ENCODE measurements around the gene CTH. TPM values are rescaled to one million over a fixed set of nuclear protein-coding genes. Genes with fewer than 3 reads are reported as not detected.
A peak's percentile ranks its signal among the peaks of the same experiment; 100 is the strongest.

CTH gene
- total and polyA plus RNA-seq, 2 donors (not counting 1 experiment from before 2014, with no cell fraction given), result 2.6 to 9.7 TPM

DNA sequence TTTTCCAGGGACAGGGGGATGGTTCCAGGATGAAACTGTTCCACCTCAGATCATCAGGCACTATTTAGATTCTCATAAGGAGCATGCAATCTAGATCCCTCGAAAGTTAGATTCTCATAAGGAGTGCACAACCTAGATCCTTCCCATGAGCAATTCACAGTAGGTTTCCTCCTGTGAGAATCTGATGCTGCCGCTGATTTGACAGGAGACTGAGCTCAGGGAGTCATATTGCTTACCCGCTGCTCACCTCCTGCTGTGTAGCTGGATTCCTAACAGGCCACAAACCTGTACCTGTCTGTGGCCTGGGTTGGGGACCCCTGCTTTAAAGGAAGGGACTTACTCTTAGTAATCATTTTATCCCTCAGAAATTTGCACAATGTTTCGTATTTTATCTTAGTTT, 9.3 kb downstream of the CTH start:
- no peaks in the 10 kb centered on the region for H3K4me1 ChIP-seq (ENCODE audit: control insufficient read depth, extremely low read depth, insufficient read depth, low read length)
- H3K9me3 ChIP-seq (ENCODE audit: control insufficient read depth, insufficient read depth, low read depth, low read length), result no peaks in the 10 kb centered on the region
- no peaks in the 10 kb centered on the region for H4K20me1 ChIP-seq (ENCODE audit: control insufficient read depth, extremely low read depth, insufficient read depth, low read length)
- DNase-seq (ENCODE audit: low read depth in 2 of 2), result no peak
- H3K4me3 ChIP-seq (replicated peaks in 1 of 4; ENCODE audit: control extremely low read depth in 1 of 4, insufficient read depth in 1 of 4, low read depth in 3 of 4, low read length in 4 of 4), result no peak overlapping the region
- no peak overlapping the region for H2AFZ ChIP-seq (ENCODE audit: low read length)
- no peak overlapping the region for H3K27ac ChIP-seq (ENCODE audit: insufficient read depth, low read length)
- H3K36me3 ChIP-seq (ENCODE audit: control insufficient read depth, insufficient read depth, low read length), result no peaks in the 10 kb centered on the region
- TF ChIP-seq, protein P1, sequence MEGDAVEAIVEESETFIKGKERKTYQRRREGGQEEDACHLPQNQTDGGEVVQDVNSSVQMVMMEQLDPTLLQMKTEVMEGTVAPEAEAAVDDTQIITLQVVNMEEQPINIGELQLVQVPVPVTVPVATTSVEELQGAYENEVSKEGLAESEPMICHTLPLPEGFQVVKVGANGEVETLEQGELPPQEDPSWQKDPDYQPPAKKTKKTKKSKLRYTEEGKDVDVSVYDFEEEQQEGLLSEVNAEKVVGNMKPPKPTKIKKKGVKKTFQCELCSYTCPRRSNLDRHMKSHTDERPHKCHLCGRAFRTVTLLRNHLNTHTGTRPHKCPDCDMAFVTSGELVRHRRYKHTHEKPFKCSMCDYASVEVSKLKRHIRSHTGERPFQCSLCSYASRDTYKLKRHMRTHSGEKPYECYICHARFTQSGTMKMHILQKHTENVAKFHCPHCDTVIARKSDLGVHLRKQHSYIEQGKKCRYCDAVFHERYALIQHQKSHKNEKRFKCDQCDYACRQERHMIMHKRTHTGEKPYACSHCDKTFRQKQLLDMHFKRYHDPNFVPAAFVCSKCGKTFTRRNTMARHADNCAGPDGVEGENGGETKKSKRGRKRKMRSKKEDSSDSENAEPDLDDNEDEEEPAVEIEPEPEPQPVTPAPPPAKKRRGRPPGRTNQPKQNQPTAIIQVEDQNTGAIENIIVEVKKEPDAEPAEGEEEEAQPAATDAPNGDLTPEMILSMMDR (conservative IDR thresholded peaks at IDR 0.05 in 1 of 2, IDR thresholded peaks at IDR 0.05 in 1 of 2; ENCODE audit: low read depth in 1 of 2, low read length in 2 of 2), result no peak
- TF ChIP-seq EZH2 (IDR thresholded peaks at IDR 0.05; ENCODE audit: low read length, missing control alignments), result no peak
- no peak overlapping the region for H3K4me2 ChIP-seq (ENCODE audit: extremely low read depth, insufficient read depth, low read length)
- no peaks in the 10 kb centered on the region for H3K79me2 ChIP-seq (ENCODE audit: control insufficient read depth, insufficient read depth, low read length)
- H3K27me3 ChIP-seq (ENCODE audit: control insufficient read depth, insufficient read depth, low read length), result no peaks in the 10 kb centered on the region
- H3K9ac ChIP-seq (ENCODE audit: insufficient read depth, low read length), result no peak overlapping the region

DNA sequence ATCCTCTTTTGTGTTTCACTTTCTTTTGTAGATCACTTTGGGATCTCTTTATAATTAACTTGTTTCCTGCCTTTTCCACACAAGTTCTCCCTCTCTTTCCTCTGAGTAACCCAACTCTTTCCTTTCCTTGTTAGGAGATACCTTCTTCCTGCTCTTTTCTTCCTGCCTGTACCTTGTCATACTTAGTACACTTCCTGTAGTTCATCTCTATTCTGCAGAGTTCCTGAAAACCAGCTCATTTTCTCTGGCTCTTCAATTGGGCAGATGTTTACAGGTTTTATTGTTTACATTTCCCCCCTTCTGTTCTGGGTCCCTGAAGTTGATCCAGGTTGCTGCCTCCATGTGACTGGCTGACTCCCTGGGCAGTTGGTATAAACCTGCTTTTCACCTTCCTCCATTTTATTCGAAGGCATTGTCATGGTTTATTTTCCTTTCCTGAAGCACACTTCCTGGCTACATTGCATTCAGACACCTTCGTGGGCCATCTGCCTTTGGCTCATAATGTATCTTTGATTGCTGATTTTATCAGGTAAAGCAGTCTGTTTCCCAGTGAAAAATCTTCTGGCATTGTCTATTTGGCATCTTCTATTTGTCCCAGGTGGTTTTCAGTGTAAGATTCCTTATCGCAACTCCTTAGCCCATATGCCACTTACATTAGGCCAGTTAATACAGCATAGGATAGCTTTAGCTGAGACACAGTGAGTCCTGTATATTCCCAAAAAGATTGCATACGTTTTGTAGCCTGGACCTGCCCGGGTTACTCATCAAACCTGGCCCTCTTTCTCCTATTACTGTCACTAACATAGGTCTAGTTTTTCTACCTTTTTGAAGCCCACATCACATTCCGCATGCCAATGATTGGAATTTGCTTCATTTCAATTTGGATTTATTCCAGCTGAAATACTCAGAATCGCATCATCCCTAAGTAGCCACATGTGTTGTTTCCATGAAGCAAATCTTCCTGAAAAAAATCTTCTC, 15.4 kb downstream of the CTH start:
- no peak overlapping the region for H3K9ac ChIP-seq (ENCODE audit: insufficient read depth, low read length)
- no peak overlapping the region for H3K27ac ChIP-seq (ENCODE audit: insufficient read depth, low read length)
- TF ChIP-seq, protein P1 (conservative IDR thresholded peaks at IDR 0.05 in 1 of 2, IDR thresholded peaks at IDR 0.05 in 1 of 2; ENCODE audit: low read depth in 1 of 2, low read length in 2 of 2), result no peak
- no peak for TF ChIP-seq EZH2 (IDR thresholded peaks at IDR 0.05; ENCODE audit: low read length, missing control alignments)
- H3K4me1 ChIP-seq (ENCODE audit: control insufficient read depth, extremely low read depth, insufficient read depth, low read length), result no peaks in the 10 kb centered on the region
- no peak overlapping the region for H3K4me3 ChIP-seq (replicated peaks in 1 of 4; ENCODE audit: control extremely low read depth in 1 of 4, insufficient read depth in 1 of 4, low read depth in 3 of 4, low read length in 4 of 4)
- no peaks in the 10 kb centered on the region for H3K9me3 ChIP-seq (ENCODE audit: control insufficient read depth, insufficient read depth, low read depth, low read length)
- no peaks in the 10 kb centered on the region for H3K27me3 ChIP-seq (ENCODE audit: control insufficient read depth, insufficient read depth, low read length)
- no peaks in the 10 kb centered on the region for H3K36me3 ChIP-seq (ENCODE audit: control insufficient read depth, insufficient read depth, low read length)
- no peaks in the 10 kb centered on the region for H4K20me1 ChIP-seq (ENCODE audit: control insufficient read depth, extremely low read depth, insufficient read depth, low read length)
- H2AFZ ChIP-seq (ENCODE audit: low read length), result no peak overlapping the region
- no peak overlapping the region for H3K4me2 ChIP-seq (ENCODE audit: extremely low read depth, insufficient read depth, low read length)
- no peaks in the 10 kb centered on the region for H3K79me2 ChIP-seq (ENCODE audit: control insufficient read depth, insufficient read depth, low read length)
- DNase-seq (ENCODE audit: low read depth in 2 of 2), result no peak

DNA sequence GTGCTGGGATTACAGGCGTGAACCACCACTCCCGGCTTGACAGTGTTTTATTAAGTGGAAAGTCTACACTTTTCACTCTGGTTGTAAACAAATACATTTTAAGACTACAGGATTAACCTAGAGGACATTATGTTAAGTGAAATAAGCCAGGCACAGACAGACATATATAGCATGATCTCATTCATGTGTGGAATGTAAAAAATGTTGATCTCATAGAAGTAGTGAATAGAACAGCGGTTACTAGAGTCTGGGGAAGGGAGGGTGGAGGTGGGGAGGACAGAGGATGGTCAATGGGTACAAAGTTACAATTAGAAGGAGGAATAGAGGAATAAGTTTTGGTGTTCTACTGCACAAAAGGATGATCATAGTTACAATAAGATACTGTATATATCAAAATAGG, 16.9 kb downstream of the CTH start:
- H3K9ac ChIP-seq (ENCODE audit: insufficient read depth, low read length), result no peak overlapping the region
- no peaks in the 10 kb centered on the region for H4K20me1 ChIP-seq (ENCODE audit: control insufficient read depth, extremely low read depth, insufficient read depth, low read length)
- H3K4me2 ChIP-seq (ENCODE audit: extremely low read depth, insufficient read depth, low read length), result no peak overlapping the region
- TF ChIP-seq EZH2 (IDR thresholded peaks at IDR 0.05; ENCODE audit: low read length, missing control alignments), result no peak
- TF ChIP-seq, protein P1 (conservative IDR thresholded peaks at IDR 0.05 in 1 of 2, IDR thresholded peaks at IDR 0.05 in 1 of 2; ENCODE audit: low read depth in 1 of 2, low read length in 2 of 2), result no peak
- no peak overlapping the region for H3K4me3 ChIP-seq (replicated peaks in 1 of 4; ENCODE audit: control extremely low read depth in 1 of 4, insufficient read depth in 1 of 4, low read depth in 3 of 4, low read length in 4 of 4)
- H3K36me3 ChIP-seq (ENCODE audit: control insufficient read depth, insufficient read depth, low read length), result no peaks in the 10 kb centered on the region
- H3K27ac ChIP-seq (ENCODE audit: insufficient read depth, low read length), result no peak overlapping the region
- no peaks in the 10 kb centered on the region for H3K27me3 ChIP-seq (ENCODE audit: control insufficient read depth, insufficient read depth, low read length)
- DNase-seq (ENCODE audit: low read depth in 2 of 2), result peak; percentile 18 to 51
- no peaks in the 10 kb centered on the region for H3K4me1 ChIP-seq (ENCODE audit: control insufficient read depth, extremely low read depth, insufficient read depth, low read length)
- H3K79me2 ChIP-seq (ENCODE audit: control insufficient read depth, insufficient read depth, low read length), result no peaks in the 10 kb centered on the region
- no peaks in the 10 kb centered on the region for H3K9me3 ChIP-seq (ENCODE audit: control insufficient read depth, insufficient read depth, low read depth, low read length)
- H2AFZ ChIP-seq (ENCODE audit: low read length), result no peak overlapping the region

All from fibroblast of lung (primary cell).